NCI-H82 treated with DMSO at 0.1 percent for 48 hours (cell line): ENCODE results near the gene SOD3.

Source experiments
- DNase-seq: peaks from one replicate; lab custom pipeline; 2025; ENCODE audit not compliant: unreplicated experiment; lab: John Stamatoyannopoulos, UW

Gene SOD3

DNA sequence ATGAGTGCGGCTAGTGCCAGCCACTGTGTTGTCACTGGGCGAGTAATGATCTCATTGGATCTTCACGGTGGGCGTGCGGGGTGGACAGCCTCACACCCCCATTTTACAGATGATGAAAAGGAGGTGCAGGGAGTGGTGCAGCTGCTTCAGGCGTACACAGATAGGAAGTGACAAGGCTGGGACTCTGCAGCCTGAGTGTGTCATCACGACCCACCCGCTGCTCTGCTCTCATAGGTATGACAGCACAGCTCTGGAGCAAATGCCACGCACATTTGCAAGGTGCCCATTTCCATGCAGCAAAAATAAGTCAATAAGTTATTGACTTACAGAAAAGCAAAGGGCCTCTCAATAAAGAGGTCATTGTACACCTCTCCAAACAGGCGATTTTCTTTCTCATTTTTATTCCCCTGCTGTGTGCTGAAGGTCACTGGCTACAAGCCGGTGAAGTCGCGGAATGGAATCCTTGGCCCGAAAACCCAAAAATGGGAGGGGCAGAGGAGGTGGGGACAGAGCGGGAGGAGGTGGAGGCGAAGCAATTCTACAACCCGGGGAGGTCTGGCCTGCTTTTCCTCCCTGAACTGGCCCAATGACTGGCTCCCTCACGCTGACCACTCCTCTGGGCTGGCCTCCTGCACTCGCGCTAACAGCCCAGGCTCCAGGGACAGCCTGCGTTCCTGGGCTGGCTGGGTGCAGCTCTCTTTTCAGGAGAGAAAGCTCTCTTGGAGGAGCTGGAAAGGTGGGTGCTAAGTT is at the start of gene SOD3:
TSS of gene SOD3 (plus strand) at position 658 of the 750 bp plus-strand sequence. CDS start 3,949 bp downstream, outside the sequence.
- DNase-seq = no peak

- DNase-seq = no peak
Measured at GRCh38 chr4:24747234-24747975, 48.0 kb upstream of the SOD3 start.

DNA sequence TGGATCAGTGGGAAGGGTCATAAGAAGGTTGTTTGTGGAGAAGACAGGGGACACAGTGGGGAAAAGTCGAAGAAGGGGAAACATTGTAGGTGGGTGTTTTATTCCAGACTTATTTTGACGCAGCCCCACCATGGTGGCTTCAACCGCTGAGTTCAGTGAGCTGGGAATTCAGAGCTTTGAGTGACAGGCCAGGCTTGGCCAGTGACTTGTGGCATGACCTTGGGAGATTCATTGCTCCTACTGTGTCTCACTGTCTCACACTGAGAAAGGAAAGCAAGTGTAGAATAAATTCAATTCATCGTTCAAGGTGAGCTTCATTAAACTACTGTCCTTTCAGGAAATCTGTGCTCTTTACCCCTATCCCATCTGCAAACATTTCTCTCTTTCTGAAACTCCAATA is 47.4 kb upstream of the SOD3 start:
- DNase-seq = no peak

DNA sequence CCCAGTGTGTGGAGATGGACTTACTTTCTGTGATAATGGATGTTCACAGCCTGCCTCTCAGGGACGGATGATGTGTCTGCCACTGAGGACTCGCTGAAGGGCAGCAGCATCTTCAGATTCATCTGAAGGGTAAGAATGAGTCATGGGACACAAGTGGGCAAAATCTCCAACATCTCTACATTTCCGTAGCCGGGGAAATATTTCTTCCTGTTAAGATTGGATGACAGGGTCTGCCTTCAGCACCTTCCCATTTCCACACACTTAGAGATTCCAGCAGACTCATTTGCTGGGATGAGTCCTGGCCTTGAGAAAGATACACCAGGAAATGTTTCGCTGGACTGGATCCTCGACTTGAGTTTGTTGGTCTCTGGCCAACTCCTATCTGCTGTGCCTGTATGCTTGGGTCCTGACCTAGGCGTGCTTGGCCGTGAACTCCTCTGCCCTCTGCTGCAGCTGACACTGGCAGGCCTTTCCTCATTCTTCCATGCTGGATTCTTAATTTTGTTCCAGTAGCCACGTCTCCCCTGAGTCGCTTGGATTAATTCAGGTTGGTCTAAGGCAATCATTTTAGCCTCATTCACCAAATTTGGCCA is 46.5 kb upstream of the SOD3 start:
- no peak for DNase-seq

DNA sequence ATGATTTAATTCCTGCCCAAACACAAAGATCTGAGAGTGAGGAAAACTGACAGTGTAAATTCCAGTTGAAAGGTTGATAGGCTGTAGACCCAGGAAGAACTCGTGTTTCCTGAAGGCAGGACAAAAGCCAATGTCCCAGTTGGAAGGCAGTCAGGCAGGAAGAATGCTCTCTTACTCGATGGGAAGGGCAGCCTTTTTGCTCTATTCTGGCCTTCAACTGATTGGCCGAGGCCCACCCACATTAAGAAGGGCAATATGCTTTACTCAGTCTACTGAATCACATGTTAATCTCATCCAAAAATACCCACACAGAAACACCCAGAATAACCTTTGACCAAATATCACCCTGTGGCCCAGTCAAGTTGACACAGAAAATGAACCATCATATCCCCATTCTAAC is 45.3 kb upstream of the SOD3 start:
- DNase-seq = no peak

GRCh38 chr4:24751926-24752539 is 43.3 kb upstream of the SOD3 start:
- DNase-seq = no peak

DNA sequence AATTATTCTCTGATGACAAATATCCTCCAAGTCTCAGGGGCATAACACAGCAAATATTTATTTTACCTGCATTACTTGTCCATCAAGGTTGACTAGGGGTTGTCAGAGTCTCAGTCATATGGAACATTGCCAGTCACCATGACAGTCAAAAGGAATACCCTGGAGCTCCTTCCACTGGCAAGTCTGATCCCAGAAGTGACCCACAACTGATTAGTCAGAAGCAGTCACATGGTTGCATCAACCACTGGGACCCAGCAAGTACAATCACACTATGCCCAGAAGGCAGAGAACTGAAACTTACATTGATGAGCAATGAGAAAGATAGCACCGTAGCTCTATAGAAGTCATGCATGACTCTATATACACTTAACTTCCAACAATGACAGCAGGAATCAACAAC is 41.9 kb upstream of the SOD3 start:
- no peak for DNase-seq

- DNase-seq = no peak
Measured at GRCh38 chr4:24754571-24754970, 40.8 kb upstream of the SOD3 start.

- DNase-seq = peak; percentile 68
Measured at GRCh38 chr4:24763631-24764297, 31.6 kb upstream of the SOD3 start.

- DNase-seq = no peak
Measured at GRCh38 chr4:24764345-24764744, 31.0 kb upstream of the SOD3 start.

GRCh38 chr4:24765376-24765988 is 29.9 kb upstream of the SOD3 start:
- DNase-seq = no peak

GRCh38 chr4:24768006-24768405 is 27.4 kb upstream of the SOD3 start:
- DNase-seq = no peak

- DNase-seq = no peak
Measured at GRCh38 chr4:24768604-24769003, 26.8 kb upstream of the SOD3 start.

GRCh38 chr4:24769571-24769970 is 25.8 kb upstream of the SOD3 start:
- DNase-seq = no peak

DNA sequence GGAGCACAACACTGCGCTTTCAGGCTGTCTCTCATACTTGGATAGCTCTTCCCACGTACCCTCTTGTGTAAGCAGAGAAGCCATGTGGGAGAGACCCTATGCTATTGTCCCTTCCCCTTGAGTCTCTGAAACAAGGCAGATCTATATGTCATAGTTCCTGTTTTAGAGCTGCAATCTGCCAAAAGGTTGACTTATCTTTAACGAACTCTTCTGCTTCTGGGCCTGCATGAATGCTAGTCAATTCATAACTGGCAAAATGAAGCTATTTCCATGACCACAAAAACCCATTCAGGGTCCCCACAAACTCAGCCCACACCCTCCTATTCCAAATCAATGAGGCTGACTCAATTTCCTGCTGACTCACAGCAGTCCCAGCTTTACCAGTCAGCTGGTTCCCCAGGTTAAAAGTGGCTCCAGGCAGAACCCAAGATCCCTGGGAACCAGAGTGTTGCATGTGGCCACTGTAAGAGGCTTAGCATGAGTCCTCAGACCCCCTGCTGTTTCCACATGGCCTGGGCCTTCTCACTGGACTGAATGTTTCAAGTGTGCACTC is 25.3 kb upstream of the SOD3 start:
- DNase-seq = no peak

GRCh38 chr4:24770667-24771066 is 24.7 kb upstream of the SOD3 start:
- DNase-seq = no peak

GRCh38 chr4:24771241-24771640 is 24.1 kb upstream of the SOD3 start:
- no peak for DNase-seq

DNA sequence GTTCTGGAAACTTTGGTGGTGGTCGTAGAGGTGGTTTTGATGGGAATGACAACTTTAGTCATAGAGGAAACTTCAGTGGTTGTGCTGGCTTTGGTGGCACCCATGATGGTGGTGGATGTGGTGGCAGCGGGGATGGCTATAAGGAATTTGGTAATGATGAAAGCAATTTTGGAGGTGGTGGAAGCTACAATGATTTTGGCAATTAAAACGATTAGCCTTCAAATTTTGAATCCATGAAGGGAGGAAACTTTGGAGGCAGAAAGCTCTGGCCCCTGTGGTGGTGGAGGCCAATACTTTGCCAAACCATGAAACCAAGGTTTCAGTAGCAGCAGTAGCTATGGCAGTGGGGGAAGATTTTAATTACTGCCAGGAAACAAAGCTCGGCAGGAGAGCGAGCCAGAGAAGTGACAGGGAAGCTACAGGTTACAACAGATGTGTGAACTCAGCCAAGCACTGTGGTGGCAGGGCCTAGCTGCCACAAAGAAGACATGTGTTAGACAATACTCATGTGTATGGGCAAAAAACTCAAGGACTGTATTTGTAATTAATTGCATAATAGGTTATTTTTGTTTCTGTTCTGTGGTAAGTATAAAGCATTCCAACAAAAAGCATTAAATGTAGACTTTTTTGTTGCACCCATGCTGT is 23.2 kb upstream of the SOD3 start:
- no peak for DNase-seq

DNA sequence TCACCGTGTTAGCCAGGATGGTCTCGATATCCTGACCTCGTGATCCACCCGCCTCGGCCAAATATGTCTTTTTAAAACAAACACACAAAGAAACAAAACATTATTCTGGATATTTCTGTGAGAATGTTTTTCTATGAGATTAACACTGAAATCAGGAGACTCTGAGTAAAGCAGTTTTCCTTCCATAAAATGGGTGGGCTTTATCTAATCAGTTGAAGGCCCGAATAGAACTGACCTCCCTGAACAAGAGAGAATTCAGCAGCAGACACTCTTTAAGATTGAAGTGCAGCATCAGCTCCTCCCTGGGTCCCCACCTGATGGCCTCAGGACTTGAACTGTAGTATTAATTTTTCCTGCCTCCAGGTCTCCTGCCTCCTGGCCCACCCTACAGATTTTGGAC is 22.4 kb upstream of the SOD3 start:
- DNase-seq = no peak

DNA sequence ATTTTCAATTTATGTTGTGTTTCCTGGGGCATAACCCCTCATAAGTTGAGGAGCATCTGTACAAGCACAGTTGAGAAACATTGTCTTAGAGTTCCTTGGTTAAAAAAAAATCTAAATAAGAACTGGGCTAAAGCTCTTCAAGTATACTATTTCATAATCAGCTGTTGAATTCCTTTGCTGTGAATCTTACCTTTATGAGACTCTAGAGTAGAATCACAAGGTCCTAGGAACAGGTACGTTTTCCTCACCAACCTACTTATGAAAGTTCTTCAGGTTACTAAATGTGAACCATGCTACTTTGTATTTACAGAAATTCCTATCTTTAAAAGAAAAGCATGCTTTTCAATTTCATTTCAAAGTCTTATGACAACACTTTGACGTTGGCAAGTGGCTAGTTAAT is 20.9 kb upstream of the SOD3 start:
- no peak for DNase-seq
